Stimulated activated memory B cell treated with anti-CD40 and anti-IgM and Interleukin-4, amounts not matched to agents 10 μg/mL and 1 μg/mL and 100 μg/mL, for 72 hours (primary cell): ENCODE measurements around the gene DLGAP4.

Experiments
- ATAC-seq: fragments of 150-1000 bp; cut with Tn5 transposase; 2 replicates; pipeline ENCODE4 v1.10.0; 2021
- H3K27ac Mint-ChIP-seq: one replicate; pipeline ENCODE4 v1.8.0; 2022; ENCODE audit warnings: mild to moderate bottlenecking, mixed read lengths
- H3K27me3 Mint-ChIP-seq: one replicate; pipeline ENCODE4 v1.8.0; 2022; ENCODE audit warnings: mixed read lengths
- H3K36me3 Mint-ChIP-seq: one replicate; pipeline ENCODE4 v1.8.0; 2022; ENCODE audit warnings: mixed read lengths
- H3K4me1 Mint-ChIP-seq: one replicate; pipeline ENCODE4 v1.8.0; 2022; ENCODE audit warnings: mixed read lengths
- H3K4me3 Mint-ChIP-seq: one replicate; pipeline ENCODE4 v1.8.0; 2022; ENCODE audit warnings: mild to moderate bottlenecking, moderate library complexity, mixed read lengths
- H3K9me3 Mint-ChIP-seq: one replicate; pipeline ENCODE4 v1.8.0; 2022; ENCODE audit warnings: mixed read lengths

DLGAP4 gene

DNA sequence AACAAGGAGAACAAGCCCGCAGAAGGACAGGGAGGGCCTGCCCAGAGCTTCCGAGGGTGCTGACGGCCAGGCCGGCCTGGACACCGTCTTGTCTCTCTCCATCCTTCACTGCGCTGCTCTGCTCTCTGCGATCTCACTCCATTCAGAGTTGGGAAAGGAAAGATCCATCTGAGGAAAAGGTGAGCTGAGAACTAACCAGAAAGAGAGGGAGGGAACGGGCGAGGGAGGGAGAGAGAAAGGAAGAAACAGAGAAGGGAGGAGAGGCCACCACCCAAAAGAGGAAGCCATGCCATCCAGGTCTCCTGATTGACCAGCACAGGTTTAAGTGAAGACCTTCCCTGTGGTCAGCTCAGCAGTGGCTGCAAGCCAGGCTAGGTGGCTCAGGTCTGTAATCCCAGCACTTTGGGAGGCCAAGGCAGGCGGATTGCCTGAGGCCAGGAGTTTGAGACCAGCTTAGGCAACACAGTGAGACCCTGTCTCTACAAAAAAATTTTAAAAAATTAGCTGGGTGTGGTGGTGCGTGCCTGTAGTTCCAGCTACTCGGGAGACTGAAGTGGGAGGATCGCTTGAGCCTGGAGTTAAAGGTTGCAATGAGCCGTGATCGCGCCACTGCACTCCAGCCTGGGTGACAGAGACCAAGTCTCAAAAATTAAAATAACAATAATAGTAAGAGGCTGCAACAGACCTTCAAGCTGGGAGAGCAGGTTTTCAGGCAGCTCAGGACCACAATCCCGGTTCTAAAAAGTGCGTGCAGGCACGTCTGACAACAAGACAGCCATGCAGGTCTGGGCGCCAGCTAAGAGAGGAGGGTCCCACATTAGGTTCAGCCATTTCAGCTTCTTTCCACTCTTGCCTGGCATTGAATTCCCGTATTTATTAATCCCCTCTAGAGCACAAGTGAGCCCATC is 34.2 kb upstream of the DLGAP4 start:
- Mint-ChIP-seq H3K4me1 (no peaks in the 10 kb centered on the region), H3K27ac (no peak overlapping the region), H3K27me3 (peaks cover 36% of the 10 kb centered on the region), H3K4me3 (no peak overlapping the region), H3K9me3 (no peaks in the 10 kb centered on the region), H3K36me3 (no peaks in the 10 kb centered on the region)
- no peak for ATAC-seq

DNA sequence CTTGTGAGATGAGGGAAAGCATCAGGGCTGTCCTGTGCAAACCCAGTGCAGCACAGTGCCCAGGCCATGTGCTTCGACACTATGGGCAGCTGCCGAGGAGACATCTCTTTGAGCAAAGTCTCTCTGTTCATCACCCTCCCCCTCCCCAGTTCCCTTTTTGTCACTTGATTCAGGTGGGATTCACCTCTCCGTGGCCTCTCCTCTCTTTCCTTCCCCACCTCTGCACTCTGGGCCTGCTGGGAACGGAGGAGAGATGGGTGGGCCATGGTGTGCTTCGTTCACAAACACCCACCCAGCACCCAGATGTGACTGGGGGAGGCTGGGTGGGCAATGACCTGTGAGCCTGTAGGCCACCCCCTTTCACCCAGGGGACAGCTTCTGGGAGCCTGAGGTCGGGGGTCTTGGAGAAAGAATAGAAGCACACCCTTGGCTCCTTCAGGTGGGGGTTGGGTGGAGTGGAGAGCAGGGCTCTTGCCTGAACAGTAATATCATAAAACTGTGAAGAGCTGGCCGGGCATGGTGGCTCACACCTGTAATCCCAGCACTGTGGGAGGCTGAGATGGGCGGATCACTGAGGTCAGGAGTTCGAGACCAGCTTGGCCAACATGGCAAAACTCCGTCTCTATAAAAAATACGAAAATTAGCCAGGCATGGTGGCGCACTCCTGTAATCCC is 33.5 kb upstream of the DLGAP4 start:
- H3K27ac Mint-ChIP-seq, result no peak overlapping the region
- no peak overlapping the region for H3K4me3 Mint-ChIP-seq
- ATAC-seq, result no peak
- H3K27me3 Mint-ChIP-seq, result peaks cover 43% of the 10 kb centered on the region
- H3K4me1 Mint-ChIP-seq, result no peaks in the 10 kb centered on the region
- H3K9me3 Mint-ChIP-seq, result no peaks in the 10 kb centered on the region
- no peaks in the 10 kb centered on the region for H3K36me3 Mint-ChIP-seq

DNA sequence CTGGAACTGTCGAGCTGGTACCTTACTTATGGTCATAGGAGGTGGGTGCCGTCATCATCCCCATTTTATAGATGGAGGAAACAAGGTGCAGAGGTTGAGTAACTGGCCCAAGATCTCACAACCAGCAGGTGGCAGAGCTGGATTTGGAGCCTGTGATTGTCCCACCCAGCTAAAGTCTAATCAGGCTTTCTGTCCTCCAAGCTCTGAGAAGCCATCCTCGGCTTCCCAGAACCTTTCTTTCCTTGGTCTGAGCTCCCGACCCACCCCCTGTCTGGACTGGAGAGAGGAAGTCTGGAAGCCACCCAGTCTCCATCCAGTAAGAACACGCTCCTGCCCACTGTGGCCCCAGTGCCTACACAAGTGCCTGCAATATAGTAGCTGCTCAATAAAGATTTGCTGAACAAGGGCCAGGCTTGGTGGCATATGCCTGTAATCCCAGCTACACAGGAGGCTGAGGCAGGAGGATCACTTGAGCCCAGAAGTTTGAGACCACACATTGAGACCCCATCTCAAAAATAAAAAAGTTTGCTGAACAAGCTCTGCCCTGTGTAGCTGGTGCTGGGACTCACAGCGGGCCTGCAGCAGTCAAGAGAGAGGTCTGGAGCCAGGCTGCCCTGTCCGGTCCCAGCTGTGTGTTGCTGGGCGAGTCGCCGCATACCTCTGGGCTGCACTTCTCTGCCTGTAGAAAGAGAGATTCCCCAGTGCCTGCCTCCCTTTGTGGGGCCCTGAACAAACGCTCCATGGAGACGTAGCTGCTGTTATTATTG is 32.5 kb upstream of the DLGAP4 start:
- Mint-ChIP-seq H3K4me1 (no peaks in the 10 kb centered on the region), H3K36me3 (no peaks in the 10 kb centered on the region), H3K9me3 (no peaks in the 10 kb centered on the region), H3K4me3 (no peak overlapping the region), H3K27me3 (peaks cover 49% of the 10 kb centered on the region), H3K27ac (no peak overlapping the region)
- no peak for ATAC-seq

DNA sequence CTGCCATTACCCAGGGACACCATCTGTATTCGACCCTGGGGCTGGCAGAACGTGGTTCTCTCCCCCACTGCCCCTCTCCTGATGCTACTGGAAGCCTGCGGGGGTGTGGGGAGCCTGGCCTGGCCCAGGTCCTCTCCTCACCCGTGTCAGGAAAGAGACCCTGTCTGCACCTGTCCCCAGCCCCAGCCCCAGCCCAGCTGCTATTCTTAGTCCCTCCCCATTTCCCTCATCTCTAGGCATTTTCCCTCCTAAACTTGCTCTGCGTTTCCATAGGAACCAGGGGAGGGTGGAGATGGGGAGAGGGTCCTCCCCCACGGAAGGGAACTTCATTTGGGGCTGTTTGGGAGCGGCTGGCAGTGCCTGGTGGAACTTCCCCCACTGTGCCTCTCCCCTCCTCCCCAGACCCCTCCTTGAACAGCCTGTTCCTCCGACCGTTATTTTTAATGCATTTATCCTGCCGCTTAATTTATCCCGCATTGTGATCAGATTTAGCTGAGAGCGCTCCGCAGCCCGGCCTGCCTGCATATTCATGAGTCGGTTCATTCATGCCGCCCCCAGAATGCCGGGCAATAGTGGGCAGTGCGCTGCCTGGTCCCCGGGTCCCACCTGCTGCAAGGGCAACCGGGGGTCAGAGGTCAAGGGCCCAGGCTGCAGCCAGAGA is 31.8 kb upstream of the DLGAP4 start:
- Mint-ChIP-seq H3K27ac (no peak overlapping the region), H3K36me3 (no peaks in the 10 kb centered on the region), H3K4me3 (no peak overlapping the region), H3K4me1 (no peaks in the 10 kb centered on the region), H3K9me3 (no peaks in the 10 kb centered on the region), H3K27me3 (peaks cover 49% of the 10 kb centered on the region)
- no peak for ATAC-seq

DNA sequence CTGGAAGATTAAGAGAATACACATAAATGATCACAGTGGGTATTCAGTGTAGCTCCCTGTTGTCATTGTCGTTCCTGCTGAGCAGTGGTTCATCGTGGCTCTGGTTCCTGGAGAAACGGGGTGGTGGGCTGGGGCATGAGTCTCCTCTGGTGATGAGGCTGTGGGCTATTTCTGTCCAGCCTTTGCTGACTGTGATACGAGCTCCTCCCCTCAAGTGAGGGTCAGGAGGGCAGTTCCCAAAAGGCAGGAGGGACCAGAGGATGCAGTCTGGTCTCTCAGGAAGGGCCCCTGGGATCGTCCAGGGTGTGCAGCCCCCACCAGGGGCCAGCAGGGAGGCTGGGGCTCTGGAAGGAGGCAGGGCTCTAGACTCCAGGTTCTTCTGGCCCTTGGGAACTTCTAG is 31.1 kb upstream of the DLGAP4 start:
- no peak overlapping the region for H3K27ac Mint-ChIP-seq
- ATAC-seq, result no peak
- no peaks in the 10 kb centered on the region for H3K9me3 Mint-ChIP-seq
- H3K36me3 Mint-ChIP-seq, result no peaks in the 10 kb centered on the region
- H3K4me3 Mint-ChIP-seq, result no peak overlapping the region
- no peaks in the 10 kb centered on the region for H3K4me1 Mint-ChIP-seq
- H3K27me3 Mint-ChIP-seq, result peaks cover 50% of the 10 kb centered on the region

DNA sequence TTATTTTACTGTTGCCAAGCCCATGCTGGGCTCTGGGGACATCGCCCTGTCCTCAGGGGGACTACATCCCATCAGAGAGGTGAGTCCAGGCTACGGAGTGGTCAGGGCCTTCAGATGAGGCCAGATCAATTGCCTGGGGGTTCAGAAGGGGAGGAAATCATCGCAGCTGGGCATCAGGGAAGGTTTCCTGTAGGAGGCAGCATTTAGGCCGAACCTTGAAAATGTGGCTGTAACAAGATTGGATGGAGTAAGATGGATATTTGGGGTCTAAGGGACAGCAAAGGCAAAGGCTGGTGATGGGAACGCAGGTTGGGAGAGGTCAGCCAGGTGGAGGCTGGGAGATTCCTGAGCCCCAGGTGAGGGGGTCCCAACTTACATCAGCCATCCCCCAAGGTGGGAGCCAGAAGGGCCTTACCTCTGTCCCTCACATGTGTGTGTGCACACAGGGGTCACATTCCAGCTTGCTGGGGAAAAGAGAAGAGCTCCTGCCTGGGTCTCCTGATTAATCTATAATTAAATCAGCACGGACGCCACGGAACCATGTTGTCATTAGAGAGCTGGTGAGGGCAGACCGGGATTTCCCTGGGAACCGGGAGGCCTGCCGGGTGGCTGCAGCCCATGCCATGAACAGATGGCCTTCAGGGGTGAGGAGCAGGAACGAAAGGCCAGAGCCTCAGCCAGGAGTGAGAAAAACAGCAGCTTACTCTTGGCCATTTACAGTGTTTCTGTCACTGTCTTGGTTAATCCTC is 30.5 kb upstream of the DLGAP4 start:
- Mint-ChIP-seq H3K27ac (no peak overlapping the region), H3K27me3 (peaks cover 56% of the 10 kb centered on the region), H3K9me3 (no peaks in the 10 kb centered on the region), H3K36me3 (no peaks in the 10 kb centered on the region), H3K4me3 (no peak overlapping the region), H3K4me1 (no peaks in the 10 kb centered on the region)
- ATAC-seq, result no peak

DNA sequence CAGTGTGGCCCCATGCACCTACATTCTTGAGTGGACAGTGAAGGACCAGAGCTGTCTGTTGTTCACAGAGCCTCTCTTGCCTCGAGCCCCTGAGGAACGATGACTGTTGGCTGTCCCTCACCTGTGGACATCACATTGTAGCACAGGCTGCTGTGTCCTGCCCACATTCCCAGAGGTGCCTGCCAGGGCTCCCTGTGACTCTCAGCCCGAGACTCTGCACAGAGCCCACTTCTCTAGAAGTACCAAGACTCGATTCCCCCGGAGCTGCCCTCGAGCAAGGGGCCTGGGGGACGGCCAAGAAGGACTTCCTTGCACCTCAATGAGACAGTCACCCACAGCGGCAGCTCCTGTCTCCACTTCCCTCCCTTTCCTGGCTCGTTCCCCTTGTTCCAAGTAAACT is 28.6 kb upstream of the DLGAP4 start:
- no peak overlapping the region for H3K27ac Mint-ChIP-seq
- peaks cover 72% of the 10 kb centered on the region for H3K27me3 Mint-ChIP-seq
- no peak for ATAC-seq
- H3K36me3 Mint-ChIP-seq, result no peaks in the 10 kb centered on the region
- H3K4me3 Mint-ChIP-seq, result no peak overlapping the region
- H3K4me1 Mint-ChIP-seq, result no peaks in the 10 kb centered on the region
- no peaks in the 10 kb centered on the region for H3K9me3 Mint-ChIP-seq

DNA sequence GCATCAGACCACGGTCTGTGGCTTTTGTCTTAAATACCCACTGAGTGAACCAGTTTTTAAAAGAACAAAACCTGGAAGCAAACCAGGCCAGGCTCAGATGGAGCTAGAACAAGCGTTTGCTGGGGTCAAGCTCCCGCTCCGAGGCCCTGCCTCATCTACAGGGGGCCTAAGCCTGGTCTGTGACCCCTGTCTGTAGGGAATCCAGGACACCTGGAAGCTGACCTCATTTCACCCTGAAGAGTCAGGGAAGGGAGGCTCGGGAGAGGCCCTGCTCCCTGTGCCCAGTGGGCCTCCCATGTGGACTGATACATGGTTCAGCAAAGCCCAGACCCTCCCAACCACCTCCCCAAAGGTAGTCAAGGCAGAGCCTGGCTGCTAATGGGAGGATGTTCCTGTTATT is 26.8 kb upstream of the DLGAP4 start:
- Mint-ChIP-seq H3K27me3 (peaks cover 62% of the 10 kb centered on the region), H3K36me3 (no peaks in the 10 kb centered on the region), H3K4me3 (no peak overlapping the region)

DNA sequence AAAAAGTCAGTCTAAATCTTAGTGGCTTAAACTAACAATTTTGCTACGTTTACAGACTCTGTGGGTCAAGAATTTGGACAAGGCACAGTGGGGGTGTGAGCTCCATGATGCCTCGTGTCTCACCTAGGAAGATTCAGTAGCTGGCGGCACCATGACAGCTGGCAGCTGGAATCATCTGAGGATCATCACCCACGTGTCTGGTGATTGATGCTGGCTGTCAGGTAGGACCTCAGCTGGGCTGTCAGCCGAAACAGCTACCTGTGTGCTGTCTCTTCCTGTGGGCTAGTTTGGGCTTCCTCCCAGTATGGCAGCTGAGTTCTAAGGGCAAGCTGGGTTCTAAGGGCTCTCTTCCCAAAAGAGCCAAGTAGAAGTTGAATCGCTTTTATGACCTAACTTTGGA is 26.4 kb upstream of the DLGAP4 start:
- Mint-ChIP-seq H3K27ac (no peak overlapping the region), H3K9me3 (no peaks in the 10 kb centered on the region), H3K36me3 (no peaks in the 10 kb centered on the region), H3K27me3 (peaks cover 57% of the 10 kb centered on the region), H3K4me3 (no peak overlapping the region), H3K4me1 (no peaks in the 10 kb centered on the region)
- no peak for ATAC-seq

More for the DNA sequence above, 26.8 kb upstream of the DLGAP4 start:
- Mint-ChIP-seq H3K27ac (no peak overlapping the region), H3K9me3 (no peaks in the 10 kb centered on the region), H3K4me1 (no peaks in the 10 kb centered on the region)
- no peak for ATAC-seq

DNA sequence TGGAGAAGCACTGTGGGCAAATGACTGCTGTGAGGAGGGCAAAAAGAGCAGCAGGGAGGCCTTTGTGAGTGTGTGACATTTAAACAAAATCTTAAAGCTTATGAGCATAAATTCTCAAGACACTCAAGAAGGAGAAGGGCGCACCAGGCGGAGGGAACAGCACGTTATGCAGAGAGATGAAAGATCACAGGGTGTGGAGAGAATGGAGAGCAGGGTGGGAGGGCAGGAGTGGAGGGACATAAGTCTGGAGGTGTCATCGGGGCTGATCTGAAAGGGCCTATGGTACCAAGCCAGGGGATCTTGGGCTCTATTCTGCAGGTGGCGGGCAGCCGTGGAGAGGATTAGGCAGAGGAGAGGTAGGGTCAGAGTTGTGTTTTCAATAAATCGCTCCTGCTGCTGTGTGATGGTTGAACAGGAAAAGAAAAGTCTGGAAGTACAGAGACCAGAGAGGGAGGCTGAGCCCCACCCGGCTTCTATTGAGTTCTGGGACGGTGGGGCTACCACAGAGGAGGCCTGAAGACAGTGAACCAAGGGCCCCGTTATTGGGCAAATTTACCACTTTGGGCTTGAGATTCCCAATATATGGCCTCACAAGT is 24.3 kb upstream of the DLGAP4 start:
- no peaks in the 10 kb centered on the region for H3K36me3 Mint-ChIP-seq
- H3K4me1 Mint-ChIP-seq, result no peaks in the 10 kb centered on the region
- peaks cover 47% of the 10 kb centered on the region for H3K27me3 Mint-ChIP-seq
- no peak overlapping the region for H3K27ac Mint-ChIP-seq
- no peak for ATAC-seq
- no peak overlapping the region for H3K4me3 Mint-ChIP-seq
- H3K9me3 Mint-ChIP-seq, result no peaks in the 10 kb centered on the region

DNA sequence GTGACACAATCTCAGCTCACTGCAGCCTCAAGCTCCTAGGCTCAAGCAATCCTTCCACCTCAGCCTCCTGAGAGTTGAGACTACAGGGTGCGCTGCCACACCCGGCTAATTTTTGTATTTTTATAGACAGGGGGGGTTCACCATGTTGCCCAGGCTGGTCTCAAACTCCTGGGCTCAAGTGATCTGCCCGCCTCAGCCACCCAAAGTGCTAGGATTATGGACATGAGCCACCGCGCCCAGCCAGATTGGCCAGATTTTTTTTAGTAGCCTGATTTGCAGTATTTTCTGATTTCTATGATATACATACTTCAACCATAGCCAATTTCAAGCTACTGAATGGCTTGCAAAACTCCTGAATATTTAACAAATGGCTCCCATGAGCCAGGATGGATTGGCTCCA is 21.4 kb upstream of the DLGAP4 start:
- Mint-ChIP-seq H3K4me3 (no peak overlapping the region), H3K27me3 (peaks cover 34% of the 10 kb centered on the region), H3K36me3 (no peaks in the 10 kb centered on the region), H3K27ac (no peak overlapping the region), H3K9me3 (peaks cover 3% of the 10 kb centered on the region), H3K4me1 (no peaks in the 10 kb centered on the region)
- ATAC-seq, result no peak

DNA sequence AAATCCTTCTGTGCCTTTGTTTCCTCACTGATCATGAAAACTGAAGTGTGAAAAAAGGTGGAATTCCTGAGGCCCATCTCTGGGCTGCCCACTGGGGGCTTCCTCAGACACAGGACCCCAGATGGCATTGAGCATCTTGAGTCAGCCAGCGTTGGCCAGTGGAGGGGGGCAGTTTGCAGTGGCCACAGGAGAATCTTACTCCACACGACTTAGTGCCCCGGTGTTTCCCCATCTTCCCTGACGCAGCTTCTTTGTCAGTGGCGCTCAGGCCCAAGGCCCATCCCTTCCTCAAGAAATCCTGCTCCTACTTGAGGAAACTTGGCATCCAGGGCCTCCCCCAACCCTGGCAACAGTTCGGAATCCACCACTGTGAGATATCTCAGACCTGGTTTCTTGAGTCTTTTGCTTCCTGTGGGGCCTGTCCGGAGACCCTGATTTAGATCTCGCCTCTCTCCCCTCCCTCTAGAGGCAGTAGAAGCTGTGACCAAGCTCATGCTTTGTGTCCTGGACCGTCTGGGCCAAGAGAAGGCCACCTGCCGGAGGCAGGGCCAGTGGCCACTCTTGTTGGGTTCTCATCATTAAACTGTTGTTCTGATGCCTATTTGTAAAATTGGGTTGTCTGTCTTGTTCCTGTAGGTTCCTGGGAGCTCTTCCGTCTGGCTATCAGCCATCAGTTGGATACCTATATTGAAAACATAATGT is 20.2 kb upstream of the DLGAP4 start:
- no peak overlapping the region for H3K27ac Mint-ChIP-seq
- H3K27me3 Mint-ChIP-seq, result peaks cover 24% of the 10 kb centered on the region
- H3K4me3 Mint-ChIP-seq, result no peak overlapping the region
- H3K9me3 Mint-ChIP-seq, result peaks cover 3% of the 10 kb centered on the region
- no peaks in the 10 kb centered on the region for H3K36me3 Mint-ChIP-seq
- no peak for ATAC-seq
- no peaks in the 10 kb centered on the region for H3K4me1 Mint-ChIP-seq

DNA sequence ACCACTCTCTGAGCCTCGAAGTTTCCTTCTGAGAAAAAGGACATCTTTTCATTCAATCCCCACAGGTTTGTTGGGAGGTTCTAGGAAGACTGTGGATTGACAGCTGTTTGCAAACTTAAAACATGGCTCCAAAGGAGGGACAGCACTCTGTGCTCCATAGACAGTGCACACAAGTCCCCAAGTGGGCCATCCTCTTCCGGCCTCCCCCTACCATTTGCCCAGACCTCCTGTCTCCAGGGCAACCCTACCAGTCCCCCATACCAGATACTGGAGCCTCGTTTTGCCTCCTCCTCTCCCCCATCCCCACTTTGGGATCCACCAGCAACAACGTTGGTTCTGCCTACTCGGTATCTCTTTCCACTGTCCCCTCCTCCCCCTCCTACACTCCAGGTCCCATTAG is 8.5 kb upstream of the DLGAP4 start:
- Mint-ChIP-seq H3K36me3 (no peaks in the 10 kb centered on the region), H3K4me1 (no peaks in the 10 kb centered on the region), H3K27ac (no peak overlapping the region), H3K27me3 (peaks cover 93% of the 10 kb centered on the region), H3K9me3 (no peaks in the 10 kb centered on the region), H3K4me3 (no peak overlapping the region)
- no peak for ATAC-seq

DNA sequence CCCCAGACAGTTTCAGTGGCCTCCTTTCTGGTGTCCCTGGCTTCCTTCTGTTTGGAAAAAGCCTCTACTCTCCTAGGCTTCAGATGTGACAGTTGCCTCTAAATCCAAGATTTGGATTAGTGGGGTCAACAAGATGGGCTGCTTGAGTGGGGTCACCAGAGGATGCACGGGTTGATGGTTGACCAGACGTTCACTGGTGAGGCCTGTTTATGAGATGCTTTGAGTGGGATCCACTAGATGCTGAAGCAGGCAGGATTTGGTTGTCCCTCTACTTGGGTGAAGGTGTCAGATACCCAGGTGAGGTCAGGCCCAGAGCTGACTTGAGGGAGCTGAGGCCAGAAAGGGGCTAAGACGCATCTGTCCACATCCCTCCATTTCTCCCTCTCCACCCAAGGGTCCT is 8.1 kb upstream of the DLGAP4 start:
- no peak for ATAC-seq
- H3K9me3 Mint-ChIP-seq, result no peaks in the 10 kb centered on the region
- H3K27me3 Mint-ChIP-seq, result peaks cover 93% of the 10 kb centered on the region
- H3K36me3 Mint-ChIP-seq, result no peaks in the 10 kb centered on the region
- H3K27ac Mint-ChIP-seq, result no peak overlapping the region
- no peaks in the 10 kb centered on the region for H3K4me1 Mint-ChIP-seq
- no peak overlapping the region for H3K4me3 Mint-ChIP-seq
